GM12892 (cell line): ENCODE data around the gene NLRX1.
"Not testable (repeated sequence)": the region's sequence is repeated elsewhere in the genome, so short reads cannot be mapped to it uniquely, and the experiment has no call there.

Experiments used
- POLR2A ChIP-seq: IDR thresholded peaks from 2 replicates; pipeline ENCODE4 v1.6.1; 2011; ENCODE audit warnings: low read depth, low read length, control low read depth
- POLR2AphosphoS5 ChIP-seq: IDR thresholded peaks from 2 replicates; pipeline ENCODE4 v1.6.1; 2011; ENCODE audit warnings: low read depth, low read length, control low read depth

DNA sequence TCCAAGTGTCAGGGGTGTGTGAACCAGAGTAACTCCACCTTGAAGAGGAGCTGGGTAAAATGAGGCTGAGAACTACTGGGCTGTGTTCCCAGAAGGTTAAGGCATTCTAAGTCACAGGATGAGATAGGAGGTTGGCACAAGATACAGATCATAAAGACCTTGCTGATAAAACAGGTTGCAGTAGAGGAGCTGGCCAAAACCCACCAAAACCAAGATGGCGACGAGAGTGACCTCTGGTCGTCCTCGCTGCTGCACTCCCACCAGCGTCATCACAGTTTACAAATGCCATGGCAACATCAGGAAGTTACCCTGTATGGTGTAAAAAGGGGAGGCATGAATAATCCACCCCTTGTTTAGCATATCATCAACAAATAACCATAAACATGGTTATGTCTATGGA is 32.7 kb downstream of the NLRX1 start:
- TF ChIP-seq POLR2A, POLR2AphosphoS5: not testable (repeated sequence)
